ENCODE measurements around the gene SRBD1.

DNA sequence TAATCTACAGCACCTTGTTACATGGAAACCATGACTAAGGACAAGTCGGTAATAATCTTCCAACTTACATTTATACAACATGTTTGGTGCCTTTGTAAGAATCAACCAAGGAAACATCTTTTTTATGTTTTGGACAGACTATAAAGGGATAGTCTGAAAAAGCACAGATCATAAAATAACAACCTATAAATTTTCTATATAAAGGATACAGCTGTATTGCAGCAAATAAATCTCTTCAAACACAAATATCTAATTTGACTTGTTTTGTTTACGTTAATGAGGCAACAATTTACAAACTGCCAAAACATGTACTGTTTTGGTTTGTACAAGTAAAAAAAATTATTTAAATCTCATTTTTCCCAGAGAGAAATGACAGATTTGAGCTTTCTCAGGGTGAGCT is 92.5 kb downstream of the SRBD1 start:
- TF ChIP-seq EZH2phosphoT487 (IDR thresholded peaks at IDR 0.05; ENCODE audit: insufficient read depth, low read depth): no peak
- TF ChIP-seq EZH2 (IDR thresholded peaks at IDR 0.05; ENCODE audit: insufficient read depth, poor library complexity, severe bottlenecking): no peak
